Stimulated activated memory B cell treated with anti-CD40 and anti-IgM and Interleukin-4, amounts not matched to agents 10 μg/mL and 1 μg/mL and 100 μg/mL, for 72 hours (primary cell): ENCODE data around the gene FBXL17.
A peak's percentile ranks its signal among the peaks of the same experiment; 100 is the strongest.

ENCODE experiments used
- ATAC-seq: fragments of 150-1000 bp; cut with Tn5 transposase; 2 replicates; pipeline ENCODE4 v1.10.0; 2021
- H3K27ac Mint-ChIP-seq: one replicate; pipeline ENCODE4 v1.8.0; 2022; ENCODE audit warnings: mild to moderate bottlenecking, mixed read lengths
- H3K27me3 Mint-ChIP-seq: one replicate; pipeline ENCODE4 v1.8.0; 2022; ENCODE audit warnings: mixed read lengths
- H3K36me3 Mint-ChIP-seq: one replicate; pipeline ENCODE4 v1.8.0; 2022; ENCODE audit warnings: mixed read lengths
- H3K4me1 Mint-ChIP-seq: one replicate; pipeline ENCODE4 v1.8.0; 2022; ENCODE audit warnings: mixed read lengths
- H3K4me3 Mint-ChIP-seq: one replicate; pipeline ENCODE4 v1.8.0; 2022; ENCODE audit warnings: mild to moderate bottlenecking, moderate library complexity, mixed read lengths
- H3K9me3 Mint-ChIP-seq: one replicate; pipeline ENCODE4 v1.8.0; 2022; ENCODE audit warnings: mixed read lengths

The FBXL17 gene

GRCh38 chr5:108046955-108047670 is 334.8 kb downstream of the FBXL17 start:
- Mint-ChIP-seq H3K9me3 (peaks cover 15% of the 10 kb centered on the region), H3K27ac (no peak overlapping the region), H3K4me1 (peaks cover 5% of the 10 kb centered on the region), H3K4me3 (no peak overlapping the region), H3K36me3 (peaks cover 58% of the 10 kb centered on the region), H3K27me3 (no peaks in the 10 kb centered on the region)
- no peak for ATAC-seq

- Mint-ChIP-seq H3K27ac (no peak overlapping the region), H3K9me3 (no peaks in the 10 kb centered on the region), H3K36me3 (no peaks in the 10 kb centered on the region), H3K4me1 (no peaks in the 10 kb centered on the region), H3K4me3 (no peak overlapping the region), H3K27me3 (no peaks in the 10 kb centered on the region)
- no peak for ATAC-seq
These were observed 345.4 kb downstream of the FBXL17 start for GRCh38 chr5:108036482-108036881.

- Mint-ChIP-seq H3K4me1 (no peaks in the 10 kb centered on the region), H3K36me3 (peaks cover 11% of the 10 kb centered on the region), H3K9me3 (no peaks in the 10 kb centered on the region), H3K27me3 (no peaks in the 10 kb centered on the region), H3K4me3 (no peak overlapping the region), H3K27ac (no peak overlapping the region)
- no peak for ATAC-seq
These were observed 353.0 kb downstream of the FBXL17 start for GRCh38 chr5:108028883-108029282.

GRCh38 chr5:108028412-108028811 is 353.5 kb downstream of the FBXL17 start:
- Mint-ChIP-seq H3K27ac (no peak overlapping the region), H3K27me3 (no peaks in the 10 kb centered on the region), H3K36me3 (peaks cover 11% of the 10 kb centered on the region), H3K9me3 (no peaks in the 10 kb centered on the region), H3K4me3 (no peak overlapping the region), H3K4me1 (no peaks in the 10 kb centered on the region)
- ATAC-seq = no peak

GRCh38 chr5:108025957-108026356 is 355.9 kb downstream of the FBXL17 start:
- H3K4me3 Mint-ChIP-seq = no peak overlapping the region
- no peaks in the 10 kb centered on the region for H3K4me1 Mint-ChIP-seq
- H3K9me3 Mint-ChIP-seq = no peaks in the 10 kb centered on the region
- no peaks in the 10 kb centered on the region for H3K27me3 Mint-ChIP-seq
- ATAC-seq = no peak
- peaks cover 14% of the 10 kb centered on the region for H3K36me3 Mint-ChIP-seq
- no peak overlapping the region for H3K27ac Mint-ChIP-seq

GRCh38 chr5:108024986-108025385 is 356.9 kb downstream of the FBXL17 start:
- H3K36me3 Mint-ChIP-seq = peaks cover 5% of the 10 kb centered on the region
- H3K27me3 Mint-ChIP-seq = no peaks in the 10 kb centered on the region
- H3K4me3 Mint-ChIP-seq = no peak overlapping the region
- no peaks in the 10 kb centered on the region for H3K9me3 Mint-ChIP-seq
- no peak for ATAC-seq
- H3K4me1 Mint-ChIP-seq = no peaks in the 10 kb centered on the region
- no peak overlapping the region for H3K27ac Mint-ChIP-seq

GRCh38 chr5:108016101-108016500 is 365.8 kb downstream of the FBXL17 start:
- Mint-ChIP-seq H3K4me1 (no peaks in the 10 kb centered on the region), H3K36me3 (peaks cover 41% of the 10 kb centered on the region)

GRCh38 chr5:108006791-108007190 is 375.1 kb downstream of the FBXL17 start:
- Mint-ChIP-seq H3K4me3 (no peak overlapping the region), H3K36me3 (peaks cover 13% of the 10 kb centered on the region), H3K9me3 (no peaks in the 10 kb centered on the region), H3K4me1 (peaks cover 11% of the 10 kb centered on the region), H3K27ac (no peak overlapping the region), H3K27me3 (no peaks in the 10 kb centered on the region)
- no peak for ATAC-seq

More at GRCh38 chr5:108016101-108016500, 365.8 kb downstream of the FBXL17 start:
- no peak overlapping the region for H3K4me3 Mint-ChIP-seq
- ATAC-seq = no peak
- no peaks in the 10 kb centered on the region for H3K27me3 Mint-ChIP-seq
- no peak overlapping the region for H3K27ac Mint-ChIP-seq
- H3K9me3 Mint-ChIP-seq = no peaks in the 10 kb centered on the region

GRCh38 chr5:108003178-108003577 is 378.7 kb downstream of the FBXL17 start:
- Mint-ChIP-seq H3K4me1 (peaks cover 11% of the 10 kb centered on the region), H3K9me3 (no peaks in the 10 kb centered on the region), H3K4me3 (peak overlapping the region; percentile 46), H3K36me3 (peaks cover 11% of the 10 kb centered on the region), H3K27me3 (no peaks in the 10 kb centered on the region), H3K27ac (peak overlapping the region; percentile 20)
- no peak for ATAC-seq

- H3K27me3 Mint-ChIP-seq = no peaks in the 10 kb centered on the region
- no peak for ATAC-seq
- peaks cover 13% of the 10 kb centered on the region for H3K36me3 Mint-ChIP-seq
- no peaks in the 10 kb centered on the region for H3K9me3 Mint-ChIP-seq
- peaks cover 11% of the 10 kb centered on the region for H3K4me1 Mint-ChIP-seq
- no peak overlapping the region for H3K4me3 Mint-ChIP-seq
- no peak overlapping the region for H3K27ac Mint-ChIP-seq
These were observed 380.7 kb downstream of the FBXL17 start for GRCh38 chr5:108001222-108001621.

GRCh38 chr5:107997338-107997980 is 384.4 kb downstream of the FBXL17 start:
- no peaks in the 10 kb centered on the region for H3K27me3 Mint-ChIP-seq
- no peak overlapping the region for H3K27ac Mint-ChIP-seq
- H3K9me3 Mint-ChIP-seq = no peaks in the 10 kb centered on the region
- no peaks in the 10 kb centered on the region for H3K4me1 Mint-ChIP-seq
- no peak overlapping the region for H3K4me3 Mint-ChIP-seq
- peaks cover 17% of the 10 kb centered on the region for H3K36me3 Mint-ChIP-seq
- ATAC-seq = no peak

GRCh38 chr5:107993341-107993740 is 388.6 kb downstream of the FBXL17 start:
- ATAC-seq = no peak
- Mint-ChIP-seq H3K27me3 (no peaks in the 10 kb centered on the region), H3K4me1 (no peaks in the 10 kb centered on the region), H3K27ac (no peak overlapping the region), H3K4me3 (no peak overlapping the region), H3K36me3 (peaks cover 12% of the 10 kb centered on the region), H3K9me3 (no peaks in the 10 kb centered on the region)

- Mint-ChIP-seq H3K4me3 (no peak overlapping the region), H3K4me1 (no peaks in the 10 kb centered on the region)
These were observed 390.8 kb downstream of the FBXL17 start for GRCh38 chr5:107990881-107991810.

GRCh38 chr5:107985144-107985543 is 396.8 kb downstream of the FBXL17 start:
- ATAC-seq = no peak
- no peak overlapping the region for H3K4me3 Mint-ChIP-seq
- H3K9me3 Mint-ChIP-seq = no peaks in the 10 kb centered on the region
- H3K27ac Mint-ChIP-seq = no peak overlapping the region
- H3K36me3 Mint-ChIP-seq = peaks cover 17% of the 10 kb centered on the region
- H3K4me1 Mint-ChIP-seq = no peaks in the 10 kb centered on the region
- no peaks in the 10 kb centered on the region for H3K27me3 Mint-ChIP-seq

More at GRCh38 chr5:107990881-107991810, 390.8 kb downstream of the FBXL17 start:
- Mint-ChIP-seq H3K27me3 (no peaks in the 10 kb centered on the region), H3K36me3 (peaks cover 10% of the 10 kb centered on the region), H3K27ac (no peak overlapping the region), H3K9me3 (no peaks in the 10 kb centered on the region)
- ATAC-seq = no peak

GRCh38 chr5:107982703-107983425 is 399.0 kb downstream of the FBXL17 start:
- H3K27me3 Mint-ChIP-seq = no peaks in the 10 kb centered on the region

More at GRCh38 chr5:107982703-107983425, 399.0 kb downstream of the FBXL17 start:
- Mint-ChIP-seq H3K4me3 (no peak overlapping the region), H3K9me3 (no peaks in the 10 kb centered on the region), H3K36me3 (peaks cover 12% of the 10 kb centered on the region), H3K4me1 (no peaks in the 10 kb centered on the region), H3K27ac (no peak overlapping the region)
- no peak for ATAC-seq
